H1 (cell line): Measurements from ENCODE around the gene CACNA1C. TPM values are rescaled to one million over a fixed set of nuclear protein-coding genes. Genes with fewer than 3 reads are reported as not detected.

Source experiments
- CTCF ChIA-PET: fragments of 300-600 bp; sonication (Branson Sonifier 250); formaldehyde crosslinking; loops from one replicate; lab custom pipeline; 2021; ENCODE audit not compliant: partially characterized antibody; lab: Charles Lee
- POLR2A ChIA-PET: fragments of 300-600 bp; sonication (Branson Sonifier 250); formaldehyde crosslinking; loops from one replicate; lab custom pipeline; 2021; ENCODE audit warnings: inconsistent platforms; ENCODE audit not compliant: partially characterized antibody; lab: Charles Lee
- DNase-seq, 2 experiments: peaks; one replicate each; pipeline versions ENCODE4 v3.0.0 to v3.0.0-alpha.2; 2010 to 2022; ENCODE audit warnings: low spot score in 2 of 2, low read depth in 1 of 2, mixed read lengths in 1 of 2
- FAIRE-seq: peaks from 2 replicates; lab custom pipeline; 2011; peaks lifted over from hg19 to GRCh38; lab: Jason Lieb, UNC
- H2AFZ ChIP-seq: 2 replicates; pipeline ENCODE4 v1.8.1; 2012; ENCODE audit warnings: low read length, inconsistent platforms
- H2AK5ac ChIP-seq: 2 replicates; pipeline ENCODE4 v1.6.1; 2013; ENCODE audit warnings: low read depth, low read length
- H2BK120ac ChIP-seq: replicated peaks from 2 replicates; pipeline ENCODE3; 2013; ENCODE audit warnings: low read depth, low read length, inconsistent platforms
- H2BK12ac ChIP-seq: 2 replicates; pipeline ENCODE4 v1.6.1; 2013; ENCODE audit warnings: low read depth, low read length
- H2BK15ac ChIP-seq: 2 replicates; pipeline ENCODE4 v1.6.1; 2013; ENCODE audit warnings: low read length
- H2BK20ac ChIP-seq: 2 replicates; pipeline ENCODE4 v1.6.1; 2013; ENCODE audit warnings: low read length
- H2BK5ac ChIP-seq: 2 replicates; pipeline ENCODE4 v1.6.1; 2013; ENCODE audit warnings: low read depth, low read length
- H3K14ac ChIP-seq: 2 replicates; pipeline ENCODE4 v1.6.1; 2013; ENCODE audit warnings: inconsistent platforms; ENCODE audit not compliant: insufficient read length
- H3K18ac ChIP-seq: 2 replicates; pipeline ENCODE4 v1.6.1; 2013; ENCODE audit warnings: low read length; ENCODE audit errors: extremely low read depth
- H3K23ac ChIP-seq: 2 replicates; pipeline ENCODE4 v1.6.1; 2013; ENCODE audit warnings: inconsistent platforms; ENCODE audit not compliant: insufficient read length
- H3K23me2 ChIP-seq: 2 replicates; pipeline ENCODE4 v1.6.1; 2013; ENCODE audit warnings: low read depth, low read length
- H3K27ac ChIP-seq: 2 replicates; pipeline ENCODE4 v1.6.1; 2011; ENCODE audit warnings: low read depth, low read length, inconsistent platforms
- H3K27me3 ChIP-seq, 4 experiments: replicated peaks in 1 of 4; 1 replicate in 1 of 4; 2 replicates in 3 of 4; pipeline versions ENCODE4 v1.6.1 to v1.8.1; 2011 to 2013; ENCODE audit warnings: low read length in 3 of 4, mild to moderate bottlenecking in 3 of 4, inconsistent platforms in 2 of 4, mixed read lengths in 2 of 4, moderate library complexity in 1 of 4; ENCODE audit not compliant: control insufficient read depth in 3 of 4, insufficient read depth in 3 of 4; ENCODE audit errors: extremely low read depth in 1 of 4
- H3K36me3 ChIP-seq, 4 experiments: 2 replicates each; pipeline versions ENCODE4 v1.6.1 to v1.8.1; 2011 to 2013; ENCODE audit warnings: mild to moderate bottlenecking in 4 of 4, low read length in 3 of 4, moderate library complexity in 2 of 4, control low read depth in 1 of 4, inconsistent platforms in 1 of 4; ENCODE audit not compliant: insufficient read depth in 4 of 4, control insufficient read depth in 2 of 4
- H3K4ac ChIP-seq: replicated peaks from 2 replicates; pipeline ENCODE3; 2013; ENCODE audit warnings: low read length, low read depth, mixed read lengths, inconsistent platforms; ENCODE audit not compliant: insufficient read length
- H3K4me1 ChIP-seq, 4 experiments: replicated peaks in 1 of 4; 1 replicate in 1 of 4; 2 replicates in 3 of 4; pipeline versions ENCODE4 v1.6.1 to v1.8.1; 2011 to 2013; ENCODE audit warnings: low read length in 3 of 4, inconsistent platforms in 2 of 4, mixed read lengths in 1 of 4; ENCODE audit not compliant: insufficient read depth in 4 of 4, control insufficient read depth in 3 of 4
- H3K4me2 ChIP-seq, 2 experiments: 2 replicates each; pipeline versions ENCODE4 v1.6.1 to v1.8.1; 2011 to 2013; ENCODE audit warnings: low read depth in 2 of 2, low read length in 2 of 2, control low read depth in 1 of 2, inconsistent platforms in 1 of 2, mild to moderate bottlenecking in 1 of 2; ENCODE audit not compliant: insufficient read depth in 1 of 2
- H3K4me3 ChIP-seq, 4 experiments: fragments of 200-600, 300-600 bp in 1 of 4; sonication (generic), shearing (Covaris generic), sonication (Bioruptor Twin) in 1 of 4; 2 replicates each; pipeline versions ENCODE4 v1.5.1 to v1.8.1; 2011 to 2016; ENCODE audit warnings: low read length in 4 of 4, low read depth in 3 of 4, control low read depth in 2 of 4, inconsistent platforms in 2 of 4, mild to moderate bottlenecking in 2 of 4, mixed read lengths in 1 of 4, moderate library complexity in 1 of 4; ENCODE audit not compliant: insufficient read depth in 2 of 4; ENCODE audit errors: extremely low read depth in 1 of 4
- H3K56ac ChIP-seq: replicated peaks from 2 replicates; pipeline ENCODE3; 2013; ENCODE audit warnings: low read depth, mild to moderate bottlenecking, mixed read lengths, low read length, inconsistent platforms; ENCODE audit not compliant: insufficient read length
- H3K79me1 ChIP-seq: 2 replicates; pipeline ENCODE4 v1.6.1; 2013; ENCODE audit warnings: low read depth, low read length, control low read depth
- H3K79me2 ChIP-seq, 2 experiments: 2 replicates each; pipeline versions ENCODE4 v1.6.1 to v1.8.1; 2012 to 2013; ENCODE audit warnings: low read length in 2 of 2, mild to moderate bottlenecking in 2 of 2, inconsistent platforms in 1 of 2; ENCODE audit not compliant: insufficient read depth in 2 of 2, control insufficient read depth in 1 of 2
- H3K9ac ChIP-seq, 4 experiments: replicated peaks in 1 of 4; 1 replicate in 1 of 4; 2 replicates in 3 of 4; pipeline versions ENCODE4 v1.6.1 to v1.8.1; 2011 to 2013; ENCODE audit warnings: low read depth in 3 of 4, low read length in 3 of 4, control low read depth in 2 of 4, mild to moderate bottlenecking in 2 of 4, moderate library complexity in 2 of 4, inconsistent platforms in 1 of 4; ENCODE audit errors: extremely low read depth in 1 of 4
- H3K9me3 ChIP-seq, 2 experiments: 2 replicates each; pipeline versions ENCODE4 v1.6.1 to v1.8.1; 2012 to 2013; ENCODE audit warnings: mild to moderate bottlenecking in 2 of 2, moderate library complexity in 2 of 2, control low read depth in 1 of 2, inconsistent platforms in 1 of 2, low read depth in 1 of 2, low read length in 1 of 2, mixed read lengths in 1 of 2; ENCODE audit not compliant: insufficient read depth in 2 of 2
- H4K20me1 ChIP-seq, 2 experiments: replicated peaks in 1 of 2; 2 replicates each; pipeline versions ENCODE3 to v1.8.1; 2011 to 2013; ENCODE audit warnings: inconsistent platforms in 2 of 2, low read length in 2 of 2, mild to moderate bottlenecking in 1 of 2; ENCODE audit not compliant: insufficient read depth in 2 of 2, control insufficient read depth in 1 of 2
- H4K5ac ChIP-seq: 2 replicates; pipeline ENCODE4 v1.6.1; 2013; ENCODE audit warnings: low read length, low read depth, mixed read lengths, inconsistent platforms; ENCODE audit not compliant: insufficient read length
- H4K8ac ChIP-seq: 2 replicates; pipeline ENCODE4 v1.8.0; 2013; ENCODE audit warnings: mild to moderate bottlenecking, moderate library complexity, low read length, inconsistent platforms; ENCODE audit not compliant: insufficient read depth; ENCODE audit errors: extremely low read depth
- H4K91ac ChIP-seq: replicated peaks from 2 replicates; pipeline ENCODE3; 2013; ENCODE audit warnings: low read length, mixed read lengths, inconsistent platforms; ENCODE audit not compliant: insufficient read length
- POLR2A ChIP-seq, 2 experiments: IDR thresholded peaks; 1 replicate in 1 of 2; 2 replicates in 1 of 2; pipeline ENCODE4 v1.6.1; 2011; ENCODE audit warnings: low read depth in 2 of 2, low read length in 2 of 2, mild to moderate bottlenecking in 2 of 2; ENCODE audit errors: control extremely low read depth in 1 of 2
- RAD21 ChIP-seq, 2 experiments: IDR thresholded peaks in 1 of 2; conservative IDR thresholded peaks in 1 of 2; 2 replicates each; pipeline ENCODE4 v1.6.1; 2011; ENCODE audit warnings: low read depth in 2 of 2, low read length in 2 of 2, improper control_type of control experiment in 1 of 2, inconsistent platforms in 1 of 2, mild to moderate bottlenecking in 1 of 2, moderate library complexity in 1 of 2
- SIRT6 ChIP-seq: IDR thresholded peaks from one replicate; pipeline ENCODE4 v1.7.1; 2012; ENCODE audit warnings: low read length, inconsistent platforms
- SIX5 ChIP-seq: IDR thresholded peaks from 2 replicates; pipeline ENCODE4 v1.6.1; 2011; ENCODE audit warnings: mild to moderate bottlenecking, low read depth, low read length
- WGBS, 2 experiments: shearing (Covaris generic) in 1 of 2; methylation state at CpG; one replicate each; pipeline versions ENCODE4 v1.1.6 to v1.1.7; 2013 to 2015; ENCODE audit warnings: low lambda C conversion rate in 2 of 2, mixed read lengths in 2 of 2, inconsistent platforms in 1 of 2, low coverage in 1 of 2, missing lambda C conversion rate in 1 of 2; ENCODE audit not compliant: insufficient replicate concordance in 2 of 2, insufficient coverage in 1 of 2, insufficient read length in 1 of 2; ENCODE audit errors: extremely low coverage in 1 of 2, missing lambda C conversion rate in 1 of 2; 5-methylcytosine and 5-hydroxymethylcytosine counted together
- polyA plus RNA-seq, 7 experiments: library from polyadenylated mRNA; depleted of rRNA in 3 of 7; stranded (reverse) in 5 of 7; unstranded in 2 of 7; fragments of >200 nt in 5 of 7; fragments of 200-250 nt in 2 of 7; gene quantifications; 1 replicate in 5 of 7; 2 replicates in 1 of 7; 4 replicates in 1 of 7; pipeline versions ENCODE4 v1.2.1 to v1.2.3, GENCODE V29; 2011 to 2013; ENCODE audit warnings: missing spikeins in 2 of 7, mixed read lengths in 2 of 7
- total RNA-seq: library from RNA; stranded (reverse); fragmentation: NEBNext Ultra II Directional; extraction: Animal tissue kit (Norgen Biotek cat#: 25700); gene quantifications from 2 replicates; pipeline ENCODE4 v1.2.1, GENCODE V29; 2021
- TF ChIP-seq, protein P1 (sequence below), 3 experiments: IDR thresholded peaks; 1 replicate in 2 of 3; 2 replicates in 1 of 3; pipeline versions ENCODE4 v1.5.1 to v1.6.1; 2011; ENCODE audit warnings: low read length in 3 of 3, mild to moderate bottlenecking in 3 of 3, inconsistent platforms in 2 of 3, low read depth in 1 of 3, moderate library complexity in 1 of 3; ENCODE audit not compliant: insufficient read depth in 1 of 3; ENCODE audit errors: control extremely low read depth in 1 of 3

The CACNA1C gene
- total and polyA plus RNA-seq, 2 of the 8 experiments (the other 6 are each of a cell fraction or from before 2014, with no cell fraction given): 1.3 TPM

DNA sequence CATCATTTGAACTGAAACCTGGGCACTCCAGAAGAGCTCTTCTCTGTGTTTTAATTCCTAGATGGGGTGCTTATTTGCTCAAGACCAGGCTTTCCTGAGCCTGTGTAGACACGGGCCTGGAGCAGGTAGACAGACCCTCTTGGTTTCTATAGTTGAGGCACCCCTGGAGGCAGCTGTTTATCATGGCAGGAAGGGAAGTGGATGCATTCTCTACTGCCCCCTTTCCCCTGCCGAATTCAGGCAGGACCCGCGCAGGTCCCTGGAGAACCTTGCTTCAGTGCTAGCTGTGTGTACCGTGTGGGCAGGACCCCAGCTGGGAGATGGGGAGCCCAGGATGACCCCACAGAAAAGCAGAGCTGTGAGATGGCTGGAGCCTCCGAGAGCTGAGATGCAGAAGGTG lies 6.0 kb downstream of the CACNA1C start:
- Histone ChIP-seq H3K27me3 (peaks cover 12 to 25% (median 20%) of the 10 kb centered on the region in 4 experiments), H3K14ac (no peak overlapping the region)

More for the DNA sequence above, 6.0 kb downstream of the CACNA1C start:
- Histone ChIP-seq H3K4me1 (peaks cover 0 to 15% (median 4%) of the 10 kb centered on the region in 4 experiments; a peak in 5 of 7 replicates), H3K4ac (no peak overlapping the region), H3K23ac (no peak overlapping the region), H3K4me2 (no peak overlapping the region), H2AK5ac (no peak overlapping the region), H2BK5ac (no peak overlapping the region), H4K20me1 (no peaks in the 10 kb centered on the region), H3K9ac (no peak overlapping the region), H3K23me2 (peaks cover 5% of the 10 kb centered on the region; the same call in 1 of the 2 replicates), H2BK12ac (no peak overlapping the region), H4K5ac (no peak overlapping the region), H2BK15ac (no peak overlapping the region), H2BK120ac (no peak overlapping the region), H3K36me3 (no peaks in the 10 kb centered on the region), H4K8ac (no peak overlapping the region; the same call in 1 of the 2 replicates), H3K79me1 (0 out of 2 replicates have a peak, but pooled peaks cover 2% of the 10 kb centered on the region), H3K56ac (no peak overlapping the region), H3K79me2 (no peaks in the 10 kb centered on the region), H3K18ac (no peak overlapping the region), H2BK20ac (no peak overlapping the region), H3K9me3 (no peaks in the 10 kb centered on the region), H3K27ac (no peak overlapping the region), H2AFZ (no peak overlapping the region), H4K91ac (no peak overlapping the region), H3K4me3 (no peak overlapping the region)
- ChIA-PET POLR2A (no interaction called here), CTCF (interaction anchor here (0.5 to 16.3 kb wide), 36 partner anchors 9 to 1325 kb away, joined by 3 to 252 read pairs (median 5); no protein-coding TSS in a partner anchor)
- TF ChIP-seq, protein P1, sequence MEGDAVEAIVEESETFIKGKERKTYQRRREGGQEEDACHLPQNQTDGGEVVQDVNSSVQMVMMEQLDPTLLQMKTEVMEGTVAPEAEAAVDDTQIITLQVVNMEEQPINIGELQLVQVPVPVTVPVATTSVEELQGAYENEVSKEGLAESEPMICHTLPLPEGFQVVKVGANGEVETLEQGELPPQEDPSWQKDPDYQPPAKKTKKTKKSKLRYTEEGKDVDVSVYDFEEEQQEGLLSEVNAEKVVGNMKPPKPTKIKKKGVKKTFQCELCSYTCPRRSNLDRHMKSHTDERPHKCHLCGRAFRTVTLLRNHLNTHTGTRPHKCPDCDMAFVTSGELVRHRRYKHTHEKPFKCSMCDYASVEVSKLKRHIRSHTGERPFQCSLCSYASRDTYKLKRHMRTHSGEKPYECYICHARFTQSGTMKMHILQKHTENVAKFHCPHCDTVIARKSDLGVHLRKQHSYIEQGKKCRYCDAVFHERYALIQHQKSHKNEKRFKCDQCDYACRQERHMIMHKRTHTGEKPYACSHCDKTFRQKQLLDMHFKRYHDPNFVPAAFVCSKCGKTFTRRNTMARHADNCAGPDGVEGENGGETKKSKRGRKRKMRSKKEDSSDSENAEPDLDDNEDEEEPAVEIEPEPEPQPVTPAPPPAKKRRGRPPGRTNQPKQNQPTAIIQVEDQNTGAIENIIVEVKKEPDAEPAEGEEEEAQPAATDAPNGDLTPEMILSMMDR (IDR thresholded peaks at IDR 0.05; ENCODE audit: control extremely low read depth in 1 of 3, insufficient read depth in 1 of 3, low read depth in 1 of 3, low read length in 3 of 3): peak; percentile 18 to 58 (median 28)
- TF ChIP-seq RAD21 (IDR thresholded peaks at IDR 0.05 in 1 of 2, conservative IDR thresholded peaks at IDR 0.05 in 1 of 2; ENCODE audit: low read depth in 2 of 2, low read length in 2 of 2) (peak in 1 of 2 experiments; percentile 34; a peak in 3 of 4 replicates), SIRT6 (no peak), SIX5 (no peak), POLR2A (IDR thresholded peaks at IDR 0.05; ENCODE audit: control extremely low read depth in 1 of 2, low read depth in 2 of 2, low read length in 2 of 2) (no peak)
- no peak for FAIRE-seq
- 88% methylated on average over 5 of the region's 6 CpGs; no CpG with 5 or more reads in 1 of the 2 experiments for WGBS, 2 experiments
- no peak for DNase-seq
